HG03460 (cell line): ENCODE data around the gene CAPN10.
"Not testable (repeated sequence)": the region's sequence is repeated elsewhere in the genome, so short reads cannot be mapped to it uniquely, and the experiment has no call there.

Experiments
- ATAC-seq: cut with Tn5 transposase; IDR thresholded peaks from one replicate; pipeline ENCODE4 v1.9.1; 2021; ENCODE audit not compliant: unreplicated experiment

CAPN10 gene, protein sequence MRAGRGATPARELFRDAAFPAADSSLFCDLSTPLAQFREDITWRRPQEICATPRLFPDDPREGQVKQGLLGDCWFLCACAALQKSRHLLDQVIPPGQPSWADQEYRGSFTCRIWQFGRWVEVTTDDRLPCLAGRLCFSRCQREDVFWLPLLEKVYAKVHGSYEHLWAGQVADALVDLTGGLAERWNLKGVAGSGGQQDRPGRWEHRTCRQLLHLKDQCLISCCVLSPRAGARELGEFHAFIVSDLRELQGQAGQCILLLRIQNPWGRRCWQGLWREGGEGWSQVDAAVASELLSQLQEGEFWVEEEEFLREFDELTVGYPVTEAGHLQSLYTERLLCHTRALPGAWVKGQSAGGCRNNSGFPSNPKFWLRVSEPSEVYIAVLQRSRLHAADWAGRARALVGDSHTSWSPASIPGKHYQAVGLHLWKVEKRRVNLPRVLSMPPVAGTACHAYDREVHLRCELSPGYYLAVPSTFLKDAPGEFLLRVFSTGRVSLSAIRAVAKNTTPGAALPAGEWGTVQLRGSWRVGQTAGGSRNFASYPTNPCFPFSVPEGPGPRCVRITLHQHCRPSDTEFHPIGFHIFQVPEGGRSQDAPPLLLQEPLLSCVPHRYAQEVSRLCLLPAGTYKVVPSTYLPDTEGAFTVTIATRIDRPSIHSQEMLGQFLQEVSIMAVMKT

DNA sequence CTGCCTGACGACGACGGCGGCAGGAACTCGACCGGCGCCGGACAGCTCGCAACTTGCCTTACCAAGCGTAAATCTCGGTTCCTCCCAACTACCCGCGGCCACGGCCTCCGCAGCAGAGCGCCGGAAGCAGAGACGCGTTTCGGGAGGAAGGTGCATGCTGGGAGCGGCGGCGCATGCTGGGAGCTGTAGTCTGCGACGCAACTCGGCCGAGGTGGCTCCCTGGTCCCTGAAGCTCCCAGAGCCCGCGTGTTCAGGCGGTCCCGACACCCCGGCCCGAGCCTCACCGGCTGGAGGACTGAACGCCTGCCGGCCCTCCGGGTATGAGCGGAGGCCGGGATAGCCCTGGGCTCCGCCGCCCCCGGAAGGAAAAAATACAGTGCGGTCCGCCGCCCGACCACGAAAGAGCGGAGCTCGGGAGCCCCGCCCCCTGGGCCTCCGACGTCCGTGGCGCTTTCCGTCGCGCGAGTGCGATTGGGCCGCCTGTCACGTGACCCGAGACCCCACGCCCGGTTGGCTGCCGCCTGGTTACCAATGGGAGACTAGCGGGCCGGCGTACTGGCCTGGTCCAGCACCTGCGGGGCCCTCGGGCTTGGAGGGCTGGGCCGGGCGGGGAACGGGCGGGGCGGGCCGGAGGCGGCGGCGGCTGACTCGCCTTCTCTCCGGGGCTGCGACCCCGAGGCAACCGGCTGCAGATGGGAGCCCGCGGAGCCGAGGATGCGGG is at the start of gene CAPN10:
Gene CAPN10 (plus strand): TSS at position 537 of the 721 bp plus-strand sequence. CDS start 178 bp downstream, at position 715.
- peak; percentile 53 for ATAC-seq

DNA sequence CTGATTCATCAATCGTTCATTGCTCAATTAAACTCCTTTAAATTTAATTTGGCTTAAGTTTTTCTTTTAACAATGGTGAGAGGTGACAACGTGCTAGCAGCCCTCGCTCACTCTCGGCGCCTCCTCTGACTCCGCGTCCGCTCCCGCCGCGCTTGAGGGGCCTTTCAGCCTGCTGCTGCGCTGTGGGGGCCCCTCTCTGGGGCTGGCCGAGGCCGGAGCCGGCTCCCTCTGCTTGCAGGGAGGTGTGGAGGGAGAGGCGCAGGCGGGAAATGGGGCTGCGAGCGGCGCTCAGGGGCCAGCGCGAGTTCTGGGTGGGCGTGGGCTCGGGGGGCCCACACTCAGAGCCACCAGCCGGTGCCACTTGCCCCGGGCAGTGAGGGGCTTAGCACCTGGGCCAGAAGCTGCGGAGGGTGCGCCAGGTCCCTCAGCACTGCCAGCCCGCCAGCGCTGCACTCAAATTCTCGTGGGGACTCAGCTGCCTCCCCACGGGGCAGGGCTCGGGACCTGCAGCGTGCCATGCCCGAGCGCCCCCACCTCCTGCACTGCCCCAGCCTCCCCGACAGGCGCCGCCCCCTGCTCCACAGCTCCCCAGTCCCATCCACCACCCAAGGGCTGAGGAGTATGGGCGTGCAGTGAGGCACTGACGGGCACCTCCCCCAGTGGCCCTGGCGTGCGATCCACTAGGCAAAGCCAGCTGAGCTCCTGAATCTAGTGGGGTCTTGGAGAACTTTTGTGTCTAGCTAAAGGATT is 48.3 kb upstream of the CAPN10 start:
- no peak for ATAC-seq

DNA sequence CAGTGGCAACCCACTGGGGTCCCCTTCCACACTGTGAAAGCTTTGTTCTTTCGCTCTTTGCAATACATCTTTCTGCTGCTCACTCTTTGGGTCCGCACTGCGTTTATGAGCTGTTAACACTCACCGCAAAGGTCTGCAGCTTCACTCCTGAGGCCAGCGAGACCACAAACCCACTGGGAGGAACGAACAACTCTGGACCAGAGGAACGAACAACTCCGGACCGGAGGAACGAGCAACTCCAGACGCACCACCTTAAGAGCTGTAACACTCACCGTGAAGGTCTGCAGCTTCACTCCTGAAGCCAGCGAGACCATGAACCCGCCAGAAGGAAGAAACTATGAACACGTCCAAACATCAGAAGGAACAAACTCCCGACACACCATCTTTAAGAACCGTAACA is 47.4 kb upstream of the CAPN10 start:
- ATAC-seq, result not testable (repeated sequence)

DNA sequence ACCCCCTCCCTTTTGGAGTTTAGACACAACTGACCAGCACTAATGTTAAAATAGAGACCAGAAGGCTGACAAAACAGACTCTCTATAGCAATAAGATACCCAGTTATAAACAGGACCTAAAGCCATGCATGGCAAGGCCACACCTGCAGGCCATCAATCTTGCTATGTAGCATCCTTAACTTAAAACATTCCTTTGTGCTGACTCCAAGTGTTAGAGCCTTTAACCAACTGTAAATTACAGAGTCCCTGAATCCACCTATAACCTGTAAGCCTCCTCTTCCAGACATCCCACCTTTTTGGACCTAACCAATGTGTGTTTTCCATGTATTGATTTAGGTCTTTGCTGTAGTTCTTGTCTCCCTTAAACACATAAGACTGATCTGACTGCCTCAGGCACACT is 46.6 kb upstream of the CAPN10 start:
- no peak for ATAC-seq

DNA sequence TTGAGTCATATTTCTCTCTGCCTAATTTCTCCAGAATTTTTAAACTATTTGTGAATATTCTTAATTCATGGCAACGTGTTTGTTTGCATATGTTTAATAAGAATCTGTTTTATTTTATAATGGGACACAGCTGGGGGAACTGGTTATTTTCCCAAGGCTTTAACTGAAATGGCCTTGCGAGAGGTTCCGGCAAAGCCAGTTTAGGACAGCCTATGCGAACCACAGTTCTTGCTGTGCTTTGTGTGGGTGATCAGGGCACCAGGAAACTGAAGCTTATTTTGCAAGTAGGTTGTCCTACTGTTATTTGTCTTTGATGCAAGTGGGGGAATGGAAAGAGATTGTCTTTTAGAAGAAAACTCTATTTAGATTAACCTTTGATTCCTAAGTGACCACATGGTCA is 35.2 kb upstream of the CAPN10 start:
- ATAC-seq, result no peak

DNA sequence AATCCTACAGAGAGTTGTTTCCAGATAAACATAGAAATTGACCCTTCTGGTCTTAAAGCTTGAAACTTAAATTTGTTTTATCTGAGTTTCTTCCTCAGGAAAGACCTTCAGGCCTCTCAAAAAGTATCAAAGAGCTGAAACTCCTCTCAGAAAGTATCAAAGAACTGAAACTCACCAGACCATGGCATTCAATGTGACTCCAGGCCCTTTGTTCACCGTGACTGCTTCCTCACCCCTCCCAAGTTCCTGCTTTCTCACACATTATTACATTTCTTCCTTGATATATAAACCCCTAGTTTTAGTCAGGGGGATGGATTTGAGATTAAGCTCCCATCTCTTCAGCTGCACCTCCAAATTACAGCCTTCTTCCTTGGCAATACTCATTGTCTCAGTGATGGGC is 34.7 kb upstream of the CAPN10 start:
- ATAC-seq, result no peak

DNA sequence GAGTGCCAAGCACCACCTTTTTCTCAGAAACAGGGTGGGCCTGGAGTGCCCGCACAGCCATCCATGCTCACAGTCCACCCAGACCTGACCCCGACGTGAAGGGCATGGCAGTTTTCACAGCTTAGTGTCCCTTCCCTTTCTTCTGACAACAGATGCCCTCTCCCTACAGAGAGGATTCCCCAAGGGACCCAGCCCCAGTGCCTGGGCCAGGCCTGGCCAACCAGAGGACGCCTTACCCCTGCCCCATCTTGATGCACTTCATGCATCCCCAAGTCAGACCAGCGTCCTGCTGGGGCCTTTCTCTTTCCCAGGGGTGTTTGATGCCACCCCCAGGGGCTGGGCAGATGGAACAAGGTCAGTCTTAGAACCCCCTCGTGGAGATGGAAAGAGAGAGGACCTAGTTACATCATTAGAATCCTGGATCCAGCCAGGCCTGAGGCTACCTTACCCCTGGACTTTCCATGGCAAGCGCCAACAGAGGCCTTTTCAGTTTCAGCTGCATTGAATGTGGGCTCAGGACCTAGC is 32.5 kb upstream of the CAPN10 start:
- no peak for ATAC-seq

DNA sequence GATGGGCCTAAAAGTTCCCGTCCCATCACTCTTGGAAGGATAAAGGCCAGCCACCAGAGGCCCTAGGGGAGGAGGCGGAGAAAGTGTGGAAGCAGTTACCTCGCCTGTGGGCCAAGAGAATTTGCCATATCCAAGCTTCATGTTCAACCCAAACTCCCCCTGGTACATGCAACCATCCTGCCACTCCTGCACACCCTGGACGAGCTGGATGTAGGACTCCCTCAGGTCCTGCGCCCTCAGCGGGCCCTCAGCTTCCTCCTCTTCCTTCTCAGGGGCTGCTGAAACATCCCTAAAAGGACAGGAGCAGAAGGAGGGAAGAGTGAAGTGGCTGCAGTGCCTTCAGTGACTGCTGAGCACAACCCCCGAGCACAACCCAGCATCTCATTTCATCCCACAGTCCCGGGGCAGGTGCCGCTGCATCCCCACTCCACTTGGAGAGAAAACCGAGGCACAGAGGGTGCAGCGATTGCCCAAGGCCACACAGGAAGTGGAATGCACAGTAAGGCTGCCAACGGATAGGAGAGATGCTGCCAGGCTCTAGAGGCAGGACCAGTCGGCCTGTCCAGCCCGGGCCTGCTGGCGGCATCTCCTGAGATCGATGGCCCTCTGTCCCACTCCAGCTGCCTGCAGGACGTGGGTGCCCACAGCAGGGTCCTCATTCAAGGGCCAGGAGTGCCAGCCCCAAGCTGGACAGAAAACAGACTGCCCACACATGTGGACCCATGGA is 31.6 kb upstream of the CAPN10 start:
- no peak for ATAC-seq

DNA sequence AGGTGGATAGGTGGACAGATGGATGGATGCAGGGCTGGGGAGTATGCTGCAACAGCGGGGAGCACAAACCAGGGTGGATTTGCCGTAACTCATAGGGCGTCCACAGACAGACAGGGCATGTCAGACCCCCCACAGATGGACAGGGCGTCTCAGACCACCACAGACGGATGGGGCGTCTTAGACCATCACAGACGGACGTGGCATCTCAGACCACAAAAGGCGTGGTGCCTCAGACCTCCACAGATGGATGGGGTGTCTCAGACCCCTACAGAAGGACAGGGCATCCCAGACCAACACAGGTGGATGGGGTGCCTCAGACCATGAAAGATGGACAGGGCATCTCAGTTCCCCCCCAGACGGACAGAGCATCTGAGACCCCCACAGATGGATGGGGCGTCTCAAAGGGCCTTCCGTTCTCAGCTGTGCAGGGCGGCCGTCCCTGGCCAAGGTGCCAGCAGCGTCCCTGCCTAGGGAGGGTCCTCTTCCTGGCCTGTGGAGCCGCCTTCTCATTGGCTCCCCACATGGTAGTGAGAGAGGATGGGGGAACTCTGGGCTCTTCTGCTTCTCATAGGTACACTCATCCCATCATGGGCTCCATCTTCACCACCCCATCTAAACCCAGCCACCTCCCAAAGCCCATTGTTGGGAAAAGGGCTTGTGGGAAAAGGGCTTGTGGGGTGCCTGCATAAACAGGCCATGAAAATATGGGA is 30.8 kb upstream of the CAPN10 start:
- ATAC-seq, result no peak

DNA sequence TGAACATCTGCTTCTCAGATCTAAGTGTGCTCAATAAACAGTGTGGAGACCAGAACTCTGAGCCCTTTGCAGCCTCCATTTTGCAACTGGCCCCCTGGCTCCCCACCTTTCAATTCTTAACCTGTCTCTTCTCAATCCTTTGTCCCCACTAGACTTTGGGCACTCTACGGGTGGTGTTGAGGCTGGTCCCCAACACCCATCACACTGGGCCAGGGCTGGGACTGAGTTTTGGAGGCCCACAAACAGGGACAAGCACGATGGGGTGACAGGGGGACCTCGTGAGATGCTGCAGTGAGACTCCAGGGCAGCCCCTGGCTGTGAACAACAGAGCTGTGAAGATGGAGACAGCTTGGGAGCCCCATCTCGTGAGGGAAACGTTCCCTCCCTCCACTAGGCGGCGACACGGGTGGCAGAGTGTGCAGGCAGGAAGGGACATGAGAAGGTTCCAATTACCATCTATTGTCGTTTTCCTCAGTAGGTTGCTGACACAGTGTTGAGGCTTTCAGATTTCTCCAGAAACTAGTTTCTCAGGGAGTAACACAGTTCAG is 29.9 kb upstream of the CAPN10 start:
- no peak for ATAC-seq

DNA sequence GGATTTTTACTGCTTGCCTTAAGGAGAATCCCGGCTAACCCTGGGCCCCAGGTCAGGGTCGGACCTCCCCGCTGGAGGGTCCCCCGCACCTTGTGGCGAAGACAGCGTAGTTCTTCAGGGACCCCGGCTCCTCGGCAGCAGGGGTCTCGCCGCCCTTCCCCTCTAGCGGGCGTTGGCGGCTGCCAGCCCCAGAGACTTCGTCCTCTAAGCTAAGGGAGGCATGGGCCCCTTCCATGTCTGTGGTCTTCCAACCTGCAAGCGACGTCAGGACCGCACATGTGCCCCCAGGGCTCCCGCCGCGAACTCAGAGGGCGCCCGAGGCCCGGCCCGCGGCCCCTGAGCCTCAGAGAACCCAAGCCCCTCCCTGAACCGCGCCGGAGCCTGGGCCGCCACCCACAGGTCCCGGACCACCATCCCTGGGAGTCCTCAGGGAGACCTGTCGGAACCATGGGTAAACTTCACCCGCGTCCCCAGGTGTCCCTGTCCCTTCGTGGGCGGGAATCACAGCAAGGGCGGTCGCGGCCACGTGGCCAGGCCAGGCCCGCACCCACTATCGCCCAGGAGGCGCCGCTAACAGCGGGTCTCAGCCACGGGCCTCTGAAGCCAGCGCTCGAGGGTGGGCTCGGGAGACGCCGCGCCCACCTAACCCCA is 29.3 kb upstream of the CAPN10 start:
- no peak for ATAC-seq

DNA sequence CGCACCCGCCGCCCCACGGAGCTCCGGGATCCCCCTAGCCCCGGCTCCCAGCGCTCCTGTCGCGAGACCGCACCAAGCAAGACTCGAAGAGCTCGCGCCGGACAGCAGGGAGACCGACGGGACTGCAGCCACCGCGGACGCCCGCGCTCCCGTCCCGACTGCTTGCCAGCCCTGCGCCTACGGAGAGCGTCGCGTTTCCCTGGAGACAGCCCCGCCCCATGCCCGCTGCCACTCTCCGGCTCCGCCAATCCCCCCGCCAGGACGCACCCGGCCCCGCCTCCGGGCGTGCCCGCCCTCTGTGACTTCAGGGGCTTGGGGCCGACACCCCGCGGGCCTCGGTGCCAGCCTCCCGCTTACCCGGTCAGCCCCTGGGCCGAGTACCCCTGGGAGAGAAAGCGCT is 28.7 kb upstream of the CAPN10 start, which contains the start of gene ANKMY1:
Gene ANKMY1 (minus strand): TSS at position 181 of the 400 bp plus-strand sequence. CDS start 653 bp downstream, outside the sequence.
- ATAC-seq, result no peak

DNA sequence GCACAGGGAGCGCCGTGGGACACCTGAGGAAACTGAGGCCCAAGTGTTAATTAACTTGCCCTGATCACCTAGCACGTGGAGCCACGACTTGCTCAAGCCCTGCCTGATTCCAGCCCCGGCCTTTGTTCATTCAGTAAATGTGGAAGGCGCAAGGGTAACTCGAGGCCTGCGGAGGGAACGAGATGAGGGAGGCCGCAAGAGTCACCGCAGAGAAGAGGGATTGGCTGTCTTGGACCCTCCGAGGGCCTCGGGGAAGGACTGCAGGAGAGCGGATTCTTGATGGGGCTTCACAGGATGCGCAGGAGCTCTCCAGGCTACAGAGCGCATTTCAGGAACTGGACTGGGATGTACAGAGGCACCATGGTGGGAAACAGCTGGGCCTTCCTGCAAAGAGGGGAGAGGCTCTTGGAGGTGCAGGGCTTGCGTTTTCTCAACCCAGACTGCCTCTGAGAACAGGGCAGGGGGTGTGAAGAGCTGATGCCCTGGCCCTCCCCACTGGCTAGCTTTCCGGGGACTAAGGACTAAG is 28.2 kb upstream of the CAPN10 start:
- no peak for ATAC-seq

DNA sequence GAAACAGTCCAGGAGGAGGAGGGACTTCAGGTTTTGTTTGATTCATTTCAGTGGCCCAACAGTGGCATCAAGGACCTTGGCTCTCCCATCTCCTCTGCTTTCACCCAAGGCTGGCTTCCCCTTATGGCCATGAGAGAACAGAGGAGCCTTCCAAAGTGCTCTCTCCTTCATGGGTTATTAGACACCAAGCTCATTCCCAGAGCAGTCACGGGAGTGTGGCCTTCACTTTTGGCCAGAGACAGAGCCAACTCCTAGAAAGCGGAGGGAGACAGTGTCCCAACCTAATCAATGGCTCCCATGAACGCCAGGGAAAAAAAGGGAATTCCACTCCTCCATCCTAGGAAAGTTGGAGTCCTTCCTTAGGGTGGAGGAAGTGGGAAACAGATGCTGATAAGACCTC is 27.2 kb upstream of the CAPN10 start:
- no peak for ATAC-seq

DNA sequence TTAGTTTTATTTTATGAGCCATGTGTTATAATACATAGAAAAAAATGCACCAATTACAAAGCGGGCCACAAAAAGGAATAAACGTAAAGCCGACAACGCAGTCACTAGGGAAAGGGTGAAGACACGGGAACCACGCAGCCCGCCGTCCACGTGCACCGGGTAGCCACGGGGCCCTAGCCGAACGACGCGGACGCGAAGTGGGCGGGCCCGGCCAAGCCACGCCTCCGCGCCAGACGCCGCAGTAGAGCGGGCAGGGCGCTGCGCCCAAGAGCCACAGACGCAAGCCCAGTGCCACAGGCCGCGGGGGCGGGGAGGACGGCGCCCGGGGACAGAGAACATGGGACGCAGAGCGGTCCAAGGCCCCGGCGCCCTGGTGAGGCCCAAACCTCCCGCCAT is 26.5 kb upstream of the CAPN10 start, which contains the start of gene DUSP28:
Gene DUSP28 (plus strand): TSS at position 274 of the 396 bp plus-strand sequence. CDS start 328 bp downstream, outside the sequence.
- ATAC-seq, result peak; percentile 57

DNA sequence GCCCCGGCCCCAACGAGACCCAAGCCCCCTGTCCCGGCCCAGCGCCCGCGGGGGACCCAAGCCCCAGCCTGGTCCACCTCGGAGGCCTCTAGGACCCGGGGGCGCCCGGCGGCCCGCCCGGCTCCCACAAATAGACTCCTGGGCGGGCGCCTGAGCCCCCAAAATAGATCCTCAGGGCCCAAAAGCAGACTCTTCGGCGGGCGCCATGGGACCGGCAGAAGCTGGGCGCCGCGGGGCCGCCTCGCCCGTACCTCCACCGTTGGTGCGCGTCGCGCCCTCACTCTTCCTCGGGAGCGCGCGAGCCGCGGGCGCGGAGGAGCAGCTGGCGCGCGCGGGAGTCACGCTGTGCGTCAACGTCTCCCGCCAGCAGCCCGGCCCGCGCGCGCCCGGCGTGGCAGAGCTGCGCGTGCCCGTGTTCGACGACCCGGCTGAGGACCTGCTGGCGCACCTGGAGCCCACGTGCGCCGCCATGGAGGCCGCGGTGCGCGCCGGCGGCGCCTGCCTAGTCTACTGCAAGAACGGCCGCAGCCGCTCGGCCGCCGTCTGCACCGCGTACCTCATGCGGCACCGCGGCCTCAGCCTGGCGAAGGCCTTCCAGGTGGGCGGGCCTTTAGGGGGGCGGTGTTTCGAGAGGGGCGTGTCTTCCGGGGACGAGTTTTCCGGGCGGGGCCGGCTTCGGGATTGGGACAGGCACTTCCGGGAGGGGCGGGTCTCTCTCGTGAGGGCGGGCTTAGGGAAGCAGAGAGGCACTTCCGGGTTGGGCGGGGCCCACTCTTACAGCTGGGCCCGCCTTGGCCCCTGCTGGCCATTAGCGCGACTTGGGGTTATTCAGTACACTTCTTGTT is 25.8 kb upstream of the CAPN10 start:
- peak; percentile 50 for ATAC-seq

DNA sequence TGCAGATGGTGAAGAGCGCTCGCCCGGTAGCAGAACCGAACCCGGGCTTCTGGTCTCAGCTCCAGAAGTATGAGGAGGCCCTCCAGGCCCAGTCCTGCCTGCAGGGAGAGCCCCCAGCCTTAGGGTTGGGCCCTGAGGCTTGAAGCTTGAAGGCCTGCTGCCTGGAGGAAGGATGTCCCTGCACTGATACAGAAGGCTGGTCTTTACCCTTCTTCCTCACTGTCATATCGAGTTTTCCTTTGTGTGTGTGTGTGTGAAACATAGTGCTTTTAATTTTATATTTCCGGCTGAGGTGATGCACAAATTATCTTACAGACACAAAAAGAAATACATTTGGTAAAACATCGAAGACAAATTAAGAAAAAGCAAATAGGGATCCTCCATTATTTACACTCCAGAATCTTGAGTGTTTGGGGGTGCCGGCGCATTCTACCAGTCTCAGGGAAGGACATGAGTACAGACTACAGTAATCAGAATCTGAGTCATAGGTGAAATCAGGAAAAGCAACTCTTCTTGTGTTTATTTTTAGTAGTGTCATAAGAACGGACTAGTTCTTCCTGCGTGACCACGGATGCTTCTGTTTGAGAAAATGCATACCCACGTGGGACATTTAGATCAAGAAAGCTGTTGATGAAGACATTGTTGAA is 25.1 kb upstream of the CAPN10 start:
- ATAC-seq, result peak; percentile 1
